A673 (cell line): ENCODE data around the gene UBLCP1. TPM values are rescaled to one million over a fixed set of nuclear protein-coding genes. Genes with fewer than 3 reads are reported as not detected.

Experiments used
- BruUV-seq: library from RNA; stranded (reverse); fragments of 400-500 nt; replicated peaks from 2 replicates; lab custom pipeline; 2021; lab: Mats Ljungman, UMichigan
- CTCF ChIA-PET: fragments of 300-600 bp; sonication (Branson Sonifier 250); formaldehyde crosslinking; loops from one replicate; lab custom pipeline; 2022; ENCODE audit warnings: antibody characterized with exemption; lab: Charles Lee
- POLR2A ChIA-PET: fragments of 300-600 bp; sonication (Branson Sonifier 250); formaldehyde crosslinking; loops from one replicate; lab custom pipeline; 2022; ENCODE audit warnings: antibody characterized with exemption; ENCODE audit not compliant: low non-redundant PET; lab: Charles Lee
- DNase-seq: peaks from one replicate; pipeline ENCODE4 v3.0.0-alpha.2; 2015; ENCODE audit warnings: low spot score
- H3K27ac ChIP-seq: fragments of 200-600 bp; sonication (generic); 2 replicates; pipeline ENCODE4 v1.5.1; 2016; ENCODE audit warnings: mixed run types, low read depth, mild to moderate bottlenecking, mixed read lengths, antibody characterized with exemption, low read length; ENCODE audit not compliant: poor library complexity, severe bottlenecking
- H3K27me3 ChIP-seq: fragments of 200-600 bp; sonication (generic); replicated peaks from 2 replicates; pipeline ENCODE4 v1.6.1; 2017; ENCODE audit warnings: mixed run types, low read depth, mild to moderate bottlenecking, mixed read lengths, antibody characterized with exemption, low read length; ENCODE audit not compliant: insufficient read depth, poor library complexity
- H3K36me3 ChIP-seq: fragments of 200-600 bp; sonication (generic); 2 replicates; pipeline ENCODE4 v1.6.1; 2016; ENCODE audit warnings: mixed run types, mild to moderate bottlenecking, mixed read lengths, antibody characterized with exemption, low read length; ENCODE audit not compliant: insufficient read depth, poor library complexity, severe bottlenecking
- H3K4me1 ChIP-seq: fragments of 200-600 bp; sonication (generic); 2 replicates; pipeline ENCODE4 v1.6.1; 2017; ENCODE audit warnings: mixed run types, mild to moderate bottlenecking, mixed read lengths, antibody characterized with exemption, low read length; ENCODE audit not compliant: insufficient read depth, poor library complexity, severe bottlenecking
- H3K4me3 ChIP-seq: fragments of 200-600 bp; sonication (generic); 2 replicates; pipeline ENCODE4 v1.5.1; 2016; ENCODE audit warnings: low read depth, mixed run types, mild to moderate bottlenecking, mixed read lengths, low read length; ENCODE audit not compliant: poor library complexity, severe bottlenecking
- H3K9me3 ChIP-seq: fragments of 200-600 bp; sonication (generic); 2 replicates; pipeline ENCODE4 v1.6.1; 2016; ENCODE audit warnings: mixed run types, low read depth, mild to moderate bottlenecking, mixed read lengths, antibody characterized with exemption, low read length; ENCODE audit not compliant: poor library complexity, severe bottlenecking
- CTCF ChIP-seq: fragments of 300-800, 200-600 bp; sonication (generic); conservative IDR thresholded peaks from 2 replicates; pipeline ENCODE4 v1.5.1; 2017; ENCODE audit warnings: low read depth, mild to moderate bottlenecking, antibody characterized with exemption, low read length, moderate library complexity, mixed read lengths
- EZH2 ChIP-seq: fragments of 200-600 bp; sonication (generic); IDR thresholded peaks from 2 replicates; pipeline ENCODE4 v1.6.1; 2017; ENCODE audit warnings: borderline replicate concordance, low read depth, mild to moderate bottlenecking, mixed read lengths, antibody characterized with exemption, low read length; ENCODE audit not compliant: poor library complexity, severe bottlenecking
- intact Hi-C: fragments of 100-400 bp; cut with micrococcal nuclease; formaldehyde crosslinking; loops from one replicate; pipeline ENCODE4 v1.10.0; 2022; ENCODE audit not compliant: unreplicated experiment
- total RNA-seq: library from RNA; stranded (reverse); gene quantifications from 2 replicates; pipeline ENCODE4 v1.2.3, GENCODE V29; 2021

UBLCP1 gene
- total RNA-seq, 1 experiment from 2014 or later, result 23.8 TPM

- intact Hi-C loops, result no loop called here
- no TSS peak for BruUV-seq
- TF ChIP-seq CTCF, result no peak
- no peak for TF ChIP-seq EZH2
- no peaks in the 10 kb centered on the region for H3K27me3 ChIP-seq
- no peak for DNase-seq
- ChIA-PET CTCF (no interaction called here), POLR2A (interaction anchor here (0.6 kb wide), 1 partner anchor 26 kb away, joined by 3 read pairs; no protein-coding TSS in a partner anchor)
- H3K4me3 ChIP-seq, result no peak overlapping the region
- H3K36me3 ChIP-seq, result no peaks in the 10 kb centered on the region
- H3K27ac ChIP-seq, result no peak overlapping the region
- no peaks in the 10 kb centered on the region for H3K4me1 ChIP-seq
- no peaks in the 10 kb centered on the region for H3K9me3 ChIP-seq
These were observed 21.0 kb upstream of the UBLCP1 start for GRCh38 chr5:159241946-159242552.

GRCh38 chr5:159242656-159243055, 20.4 kb upstream of the UBLCP1 start:
- Histone ChIP-seq H3K9me3 (no peaks in the 10 kb centered on the region), H3K36me3 (no peaks in the 10 kb centered on the region), H3K27ac (no peak overlapping the region), H3K4me3 (no peak overlapping the region), H3K4me1 (no peaks in the 10 kb centered on the region), H3K27me3 (no peaks in the 10 kb centered on the region)
- ChIA-PET CTCF (no interaction called here), POLR2A (interaction anchor here (0.6 kb wide), 1 partner anchor 26 kb away, joined by 3 read pairs; no protein-coding TSS in a partner anchor)
- BruUV-seq, result no TSS peak
- DNase-seq, result no peak
- intact Hi-C loops, result no loop called here
- TF ChIP-seq CTCF, result no peak

- DNase-seq, result no peak
- TF ChIP-seq CTCF (no peak), EZH2 (no peak)
- no peaks in the 10 kb centered on the region for H3K4me1 ChIP-seq
- H3K27me3 ChIP-seq, result no peaks in the 10 kb centered on the region
- no peaks in the 10 kb centered on the region for H3K36me3 ChIP-seq
- H3K4me3 ChIP-seq, result no peak overlapping the region
- no TSS peak for BruUV-seq
- ChIA-PET CTCF (no interaction called here), POLR2A (no interaction called here)
- no peaks in the 10 kb centered on the region for H3K9me3 ChIP-seq
- intact Hi-C loops, result no loop called here
- H3K27ac ChIP-seq, result no peak overlapping the region
These were observed 19.7 kb upstream of the UBLCP1 start for GRCh38 chr5:159243385-159243784.
